OCI-LY1 (cell line): ENCODE results near the gene KLF18.

ENCODE experiments used
- H2AFZ ChIP-seq: fragments of 200-600 bp; sonication (generic), shearing (Covaris generic); 2 replicates; pipeline ENCODE4 v1.6.0; 2014; ENCODE audit warnings: antibody characterized with exemption, mild to moderate bottlenecking, low read length
- H3F3A ChIP-seq: fragments of 200-600 bp; sonication (generic), shearing (Covaris generic); 2 replicates; pipeline ENCODE4 v1.6.0; 2014; ENCODE audit warnings: mild to moderate bottlenecking, antibody characterized with exemption, low read length, moderate library complexity; ENCODE audit not compliant: insufficient read depth
- H3K27ac ChIP-seq: fragments of 200-600 bp; sonication (generic); 2 replicates; pipeline ENCODE4 v1.5.1; 2014; ENCODE audit warnings: low read length, mixed run types, mild to moderate bottlenecking, low read depth; ENCODE audit not compliant: poor library complexity, severe bottlenecking
- H3K27me3 ChIP-seq: fragments of 200-600 bp; sonication (generic); 2 replicates; pipeline ENCODE4 v1.6.0; 2014; ENCODE audit warnings: antibody characterized with exemption, mild to moderate bottlenecking, low read length, moderate library complexity; ENCODE audit not compliant: insufficient read depth
- H3K36me3 ChIP-seq: fragments of 200-600 bp; sonication (generic); 2 replicates; pipeline ENCODE4 v1.6.1; 2014; ENCODE audit warnings: mild to moderate bottlenecking, antibody characterized with exemption, low read length, moderate library complexity, mixed read lengths; ENCODE audit not compliant: insufficient read depth
- H3K4me1 ChIP-seq: fragments of 200-600 bp; sonication (generic); 2 replicates; pipeline ENCODE4 v1.5.1; 2014; ENCODE audit warnings: mild to moderate bottlenecking, low read length, moderate library complexity; ENCODE audit not compliant: insufficient read depth, severe bottlenecking
- H3K4me2 ChIP-seq: fragments of 200-600 bp; sonication (generic), shearing (Covaris generic); 2 replicates; pipeline ENCODE4 v1.6.1; 2014; ENCODE audit warnings: low read length
- H3K4me3 ChIP-seq: fragments of 200-600 bp; sonication (generic); 2 replicates; pipeline ENCODE4 v1.5.1; 2014; ENCODE audit warnings: low read length, low read depth, mild to moderate bottlenecking, mixed read lengths; ENCODE audit not compliant: poor library complexity, severe bottlenecking
- H3K79me2 ChIP-seq: fragments of 200-600 bp; shearing (Covaris generic); 2 replicates; pipeline ENCODE4 v1.6.1; 2016; ENCODE audit warnings: mixed run types, low read length, mixed read lengths; ENCODE audit not compliant: insufficient read depth
- H3K9ac ChIP-seq: fragments of 200-600 bp; sonication (generic), shearing (Covaris generic); 2 replicates; pipeline ENCODE4 v1.6.1; 2014; ENCODE audit warnings: mild to moderate bottlenecking, low read length, mixed read lengths
- H3K9me2 ChIP-seq: fragments of 200-600 bp; sonication (generic), shearing (Covaris generic); 2 replicates; pipeline ENCODE4 v1.6.1; 2014; ENCODE audit warnings: low read depth, mild to moderate bottlenecking, low read length, mixed read lengths
- H3K9me3 ChIP-seq: fragments of 200-600 bp; shearing (Covaris generic); 2 replicates; pipeline ENCODE4 v1.6.1; 2014; ENCODE audit warnings: low read length, mixed read lengths
- H4K20me1 ChIP-seq: fragments of 200-600 bp; sonication (generic), shearing (Covaris generic); 2 replicates; pipeline ENCODE4 v1.6.0; 2016; ENCODE audit warnings: mild to moderate bottlenecking, low read length; ENCODE audit not compliant: insufficient read depth
- EZH2 ChIP-seq: fragments of 200-600 bp; sonication (generic), shearing (Covaris generic); IDR thresholded peaks from 2 replicates; pipeline ENCODE4 v1.8.0; 2017; ENCODE audit warnings: borderline replicate concordance, mixed run types, mild to moderate bottlenecking, antibody characterized with exemption, low read length, moderate library complexity, mixed read lengths
- TF ChIP-seq, protein P1 (sequence below): fragments of 200-600 bp; sonication (generic), shearing (Covaris generic); IDR thresholded peaks from 2 replicates; pipeline ENCODE4 v1.5.1; 2017; ENCODE audit warnings: mild to moderate bottlenecking, antibody characterized with exemption, low read length, moderate library complexity, mixed read lengths

Gene KLF18

DNA sequence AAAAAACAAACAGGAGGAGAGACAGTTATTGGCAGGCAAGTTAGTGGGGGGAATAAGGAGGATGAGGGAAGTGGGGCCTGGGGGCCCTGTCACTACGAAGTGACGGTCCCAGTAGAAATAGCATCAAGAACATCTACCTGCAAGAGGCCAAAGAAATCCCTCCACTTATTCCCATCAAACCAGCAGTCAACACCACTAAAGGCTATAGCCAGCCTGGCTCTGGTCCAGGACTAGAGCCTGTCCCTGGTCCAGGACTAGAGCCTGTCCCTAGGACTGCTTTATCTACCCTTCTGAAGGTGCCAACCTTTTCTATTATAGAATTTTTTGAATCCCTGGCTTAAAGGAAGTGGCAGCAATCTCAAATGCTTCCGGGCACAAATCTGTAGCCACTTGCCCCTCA, 3.2 kb downstream of the KLF18 start:
- TF ChIP-seq EZH2 = no peak
- TF ChIP-seq, protein P1, sequence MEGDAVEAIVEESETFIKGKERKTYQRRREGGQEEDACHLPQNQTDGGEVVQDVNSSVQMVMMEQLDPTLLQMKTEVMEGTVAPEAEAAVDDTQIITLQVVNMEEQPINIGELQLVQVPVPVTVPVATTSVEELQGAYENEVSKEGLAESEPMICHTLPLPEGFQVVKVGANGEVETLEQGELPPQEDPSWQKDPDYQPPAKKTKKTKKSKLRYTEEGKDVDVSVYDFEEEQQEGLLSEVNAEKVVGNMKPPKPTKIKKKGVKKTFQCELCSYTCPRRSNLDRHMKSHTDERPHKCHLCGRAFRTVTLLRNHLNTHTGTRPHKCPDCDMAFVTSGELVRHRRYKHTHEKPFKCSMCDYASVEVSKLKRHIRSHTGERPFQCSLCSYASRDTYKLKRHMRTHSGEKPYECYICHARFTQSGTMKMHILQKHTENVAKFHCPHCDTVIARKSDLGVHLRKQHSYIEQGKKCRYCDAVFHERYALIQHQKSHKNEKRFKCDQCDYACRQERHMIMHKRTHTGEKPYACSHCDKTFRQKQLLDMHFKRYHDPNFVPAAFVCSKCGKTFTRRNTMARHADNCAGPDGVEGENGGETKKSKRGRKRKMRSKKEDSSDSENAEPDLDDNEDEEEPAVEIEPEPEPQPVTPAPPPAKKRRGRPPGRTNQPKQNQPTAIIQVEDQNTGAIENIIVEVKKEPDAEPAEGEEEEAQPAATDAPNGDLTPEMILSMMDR = no peak
- no peaks in the 10 kb centered on the region for H3K4me1 ChIP-seq
- H3K9me2 ChIP-seq = no peaks in the 10 kb centered on the region
- no peak overlapping the region for H3K27ac ChIP-seq
- no peak overlapping the region for H3K4me3 ChIP-seq
- no peak overlapping the region for H3K9ac ChIP-seq
- H3K9me3 ChIP-seq = no peaks in the 10 kb centered on the region
- no peak overlapping the region for H3K4me2 ChIP-seq
- H2AFZ ChIP-seq = no peak overlapping the region
- H3F3A ChIP-seq = no peaks in the 10 kb centered on the region
- no peaks in the 10 kb centered on the region for H3K36me3 ChIP-seq
- no peaks in the 10 kb centered on the region for H3K27me3 ChIP-seq
- no peaks in the 10 kb centered on the region for H3K79me2 ChIP-seq
- H4K20me1 ChIP-seq = no peaks in the 10 kb centered on the region

DNA sequence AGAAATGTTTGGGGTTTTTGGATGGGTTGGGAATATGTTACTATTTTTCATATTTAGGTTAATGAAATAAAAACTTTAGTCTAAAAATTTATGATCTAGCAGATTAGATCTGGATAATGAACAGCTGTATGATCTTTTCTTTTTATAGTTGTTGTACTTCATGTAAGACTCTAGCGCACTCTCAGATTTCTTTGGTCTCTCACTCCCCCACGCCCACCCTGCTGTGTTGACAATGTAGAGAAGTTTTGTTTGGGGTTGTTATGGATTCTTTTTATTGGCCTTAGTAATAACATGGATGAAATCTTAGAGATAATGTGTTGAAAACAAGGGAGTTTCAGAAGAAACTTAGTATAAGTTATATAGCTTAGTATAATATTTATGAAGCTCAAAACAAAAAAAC, 5.5 kb downstream of the KLF18 start:
- no peaks in the 10 kb centered on the region for H3K9me2 ChIP-seq
- H3K9me3 ChIP-seq = no peaks in the 10 kb centered on the region
- no peak overlapping the region for H3K4me2 ChIP-seq
- H3F3A ChIP-seq = no peaks in the 10 kb centered on the region
- no peak overlapping the region for H3K4me3 ChIP-seq
- no peaks in the 10 kb centered on the region for H3K79me2 ChIP-seq
- no peak for TF ChIP-seq EZH2
- TF ChIP-seq, protein P1 = no peak
- H3K4me1 ChIP-seq = no peaks in the 10 kb centered on the region
- H3K27me3 ChIP-seq = no peaks in the 10 kb centered on the region
- no peaks in the 10 kb centered on the region for H3K36me3 ChIP-seq
- H4K20me1 ChIP-seq = no peaks in the 10 kb centered on the region
- H2AFZ ChIP-seq = no peak overlapping the region
- H3K27ac ChIP-seq = no peak overlapping the region
- no peak overlapping the region for H3K9ac ChIP-seq

DNA sequence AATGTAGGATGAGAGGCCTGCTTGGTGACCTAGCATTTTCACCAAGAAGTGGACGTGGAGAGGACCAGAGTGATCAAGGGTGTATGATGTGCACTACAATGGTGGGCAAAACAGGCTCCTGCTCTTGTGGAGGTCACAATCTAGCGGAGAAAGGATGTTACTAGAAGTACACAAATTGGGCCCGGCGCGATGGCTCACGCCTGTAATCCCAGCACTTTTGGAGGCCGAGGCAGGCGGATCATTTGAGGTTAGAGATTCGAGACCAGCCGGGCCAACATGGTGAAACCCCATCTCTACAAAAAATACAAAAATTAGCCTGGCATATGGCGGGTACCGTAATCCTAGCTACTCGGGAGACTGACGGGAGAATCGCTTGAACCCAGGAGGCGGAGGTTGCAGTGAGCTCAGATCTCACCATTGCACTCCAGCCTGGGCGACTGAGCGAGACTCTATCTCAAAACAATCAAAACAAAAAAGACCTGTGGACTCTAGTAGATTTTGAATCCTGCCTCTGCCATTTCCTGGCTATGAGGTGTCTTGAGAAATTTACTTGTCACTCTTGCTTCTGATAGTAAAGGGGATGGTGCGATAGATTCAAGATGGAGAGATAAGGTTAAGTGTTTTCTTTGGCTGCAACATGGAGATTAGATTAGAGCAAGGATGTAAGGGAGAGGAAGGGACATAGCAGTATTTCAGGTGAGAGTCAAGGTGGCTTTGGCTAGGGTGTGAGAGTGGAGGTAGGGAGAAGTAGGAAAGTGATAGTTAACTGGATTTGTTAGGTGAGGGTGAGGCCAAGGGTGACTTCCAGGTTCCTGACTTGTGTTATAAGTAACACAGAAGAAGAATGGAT, 7.1 kb downstream of the KLF18 start:
- TF ChIP-seq, protein P1 = no peak
- no peak for TF ChIP-seq EZH2
- Histone ChIP-seq H4K20me1 (no peaks in the 10 kb centered on the region), H3K79me2 (no peaks in the 10 kb centered on the region), H3K4me3 (no peak overlapping the region), H3K27ac (no peak overlapping the region), H3K4me2 (no peak overlapping the region), H3K9ac (no peak overlapping the region), H3K9me2 (no peaks in the 10 kb centered on the region), H3K4me1 (no peaks in the 10 kb centered on the region), H2AFZ (no peak overlapping the region), H3K36me3 (no peaks in the 10 kb centered on the region), H3K9me3 (no peaks in the 10 kb centered on the region), H3F3A (no peaks in the 10 kb centered on the region), H3K27me3 (no peaks in the 10 kb centered on the region)
